ENCODE measurements around the gene SLC35E1. TPM values are rescaled to one million over a fixed set of nuclear protein-coding genes. Genes with fewer than 3 reads are reported as not detected.

Gene SLC35E1
- total and polyA plus RNA-seq, 2 of the 13 experiments (the other 11 are each of a cell fraction or from before 2014, with no cell fraction given), result 21.2 to 46.5 TPM

DNA sequence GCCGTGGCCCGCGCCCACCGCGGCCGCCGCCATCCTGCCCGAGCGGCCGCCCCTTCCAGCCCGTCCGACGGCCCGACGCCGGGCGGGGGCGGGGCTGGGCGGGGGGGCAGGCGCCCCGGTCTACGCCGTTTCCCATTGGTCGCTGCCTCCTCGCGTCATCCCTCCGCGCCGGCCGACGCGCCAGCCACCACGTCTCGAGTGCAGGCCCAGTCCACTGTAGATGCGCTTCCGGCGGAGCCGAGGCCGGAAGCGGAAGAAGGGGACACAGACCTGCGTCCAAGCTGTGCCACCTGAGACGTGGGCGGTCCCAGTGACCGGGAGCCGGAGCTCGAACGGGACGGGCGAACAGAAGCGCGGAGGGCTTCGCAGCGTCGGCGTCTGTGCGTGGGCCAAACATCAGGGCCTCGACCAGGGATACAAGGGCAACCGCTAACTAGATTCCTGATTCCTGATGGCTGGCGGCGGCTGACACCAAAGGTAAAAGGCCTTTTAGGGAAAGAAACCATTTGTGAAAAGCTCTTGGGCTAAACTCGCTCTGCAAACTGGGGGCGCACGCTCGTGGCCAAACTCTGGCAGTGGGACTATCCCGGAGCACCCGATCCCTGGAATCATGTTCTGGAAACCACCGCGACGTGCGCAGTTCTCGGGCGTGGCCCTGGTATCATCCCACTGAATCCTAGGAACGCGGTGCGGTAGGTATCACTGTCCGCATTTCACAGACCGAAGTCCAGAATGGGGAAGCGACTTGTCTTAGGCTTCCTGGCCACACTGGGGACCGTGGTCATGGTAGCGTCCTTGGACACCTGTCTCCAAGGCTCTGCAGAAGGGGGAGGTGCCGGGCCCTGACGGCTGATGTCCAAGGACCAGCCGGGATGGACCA, at the start of gene SLC35E1 (continued):
- TF ChIP-seq MYC (CRISPR knock-in tag; IDR thresholded peaks at IDR 0.05; ENCODE audit: borderline replicate concordance) (peak; percentile 82), ZZZ3 (CRISPR knock-in tag; IDR thresholded peaks at IDR 0.05; ENCODE audit: borderline replicate concordance) (peak; percentile 89; the same call in 1 of the 2 replicates), ZNF7 (CRISPR knock-in tag; IDR thresholded peaks at IDR 0.05) (no peak), HMG20A (CRISPR knock-in tag; IDR thresholded peaks at IDR 0.05; ENCODE audit: borderline replicate concordance) (no peak), ZNF383 (CRISPR knock-in tag; IDR thresholded peaks at IDR 0.05; ENCODE audit: borderline replicate concordance) (no peak), ZNF703 (CRISPR knock-in tag; IDR thresholded peaks at IDR 0.05; ENCODE audit: borderline replicate concordance) (no peak), ZSCAN21 (CRISPR knock-in tag; IDR thresholded peaks at IDR 0.05; ENCODE audit: borderline replicate concordance) (0 out of 2 replicates have a peak, but pooled peaks have one; percentile 32), ZNF674 (CRISPR knock-in tag; IDR thresholded peaks at IDR 0.05; ENCODE audit: low read depth) (no peak), ELF4 (CRISPR knock-in tag; IDR thresholded peaks at IDR 0.05; ENCODE audit: borderline replicate concordance) (no peak; the same call in 1 of the 2 replicates), TEF (CRISPR knock-in tag; IDR thresholded peaks at IDR 0.05) (no peak), TAF15 (IDR thresholded peaks at IDR 0.05; ENCODE audit: low read depth, low read length, poor library complexity, severe bottlenecking) (no peak), ZNF256 (CRISPR knock-in tag; conservative IDR thresholded peaks at IDR 0.05) (peak; percentile 94), ZBTB26 (CRISPR knock-in tag; IDR thresholded peaks at IDR 0.05; ENCODE audit: borderline replicate concordance) (no peak), ZNF431 (CRISPR knock-in tag; IDR thresholded peaks at IDR 0.05; ENCODE audit: borderline replicate concordance, low read depth) (no peak), ZNF260 (CRISPR knock-in tag; IDR thresholded peaks at IDR 0.05; ENCODE audit: borderline replicate concordance, low read depth) (no peak), POLR2AphosphoS5 (IDR thresholded peaks at IDR 0.05; ENCODE audit: low read depth, low read length) (peak; percentile 81), ISL2 (CRISPR knock-in tag; IDR thresholded peaks at IDR 0.05) (no peak; the same call in none of the 2 replicates), NFKBIZ (CRISPR knock-in tag; IDR thresholded peaks at IDR 0.05) (no peak), ZNF512 (CRISPR knock-in tag; IDR thresholded peaks at IDR 0.05) (no peak), ARNT (IDR thresholded peaks at IDR 0.05) (no peak), NR1H2 (CRISPR knock-in tag; IDR thresholded peaks at IDR 0.05; ENCODE audit: borderline replicate concordance, low read depth) (no peak), TMF1 (CRISPR knock-in tag; IDR thresholded peaks at IDR 0.05; ENCODE audit: low read depth) (no peak), MAFF (IDR thresholded peaks at IDR 0.05; ENCODE audit: low read depth, low read length) (no peak), ZC3H13 (CRISPR knock-in tag; IDR thresholded peaks at IDR 0.05) (peak; percentile 73), KLF9 (CRISPR knock-in tag; IDR thresholded peaks at IDR 0.05; ENCODE audit: low read depth) (no peak)
- TF ChIP-seq, protein P1, sequence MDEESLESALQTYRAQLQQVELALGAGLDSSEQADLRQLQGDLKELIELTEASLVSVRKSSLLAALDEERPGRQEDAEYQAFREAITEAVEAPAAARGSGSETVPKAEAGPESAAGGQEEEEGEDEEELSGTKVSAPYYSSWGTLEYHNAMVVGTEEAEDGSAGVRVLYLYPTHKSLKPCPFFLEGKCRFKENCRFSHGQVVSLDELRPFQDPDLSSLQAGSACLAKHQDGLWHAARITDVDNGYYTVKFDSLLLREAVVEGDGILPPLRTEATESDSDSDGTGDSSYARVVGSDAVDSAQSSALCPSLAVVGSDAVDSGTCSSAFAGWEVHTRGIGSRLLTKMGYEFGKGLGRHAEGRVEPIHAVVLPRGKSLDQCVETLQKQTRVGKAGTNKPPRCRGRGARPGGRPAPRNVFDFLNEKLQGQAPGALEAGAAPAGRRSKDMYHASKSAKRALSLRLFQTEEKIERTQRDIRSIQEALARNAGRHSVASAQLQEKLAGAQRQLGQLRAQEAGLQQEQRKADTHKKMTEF (CRISPR knock-in tag; IDR thresholded peaks at IDR 0.05), result peak; percentile 80

Data from HepG2 (cell line).